Activated CD8-positive, alpha-beta memory T cell treated with anti-CD3 and anti-CD28 coated beads for 48 hours (primary cell): ENCODE results near the gene LOXL3.

Source experiments
- DNase-seq, 3 experiments: peaks; one replicate each; pipeline ENCODE4 v3.0.0-alpha.2; 2020; ENCODE audit warnings: low read depth in 2 of 3, low spot score in 2 of 3

Gene LOXL3

DNA sequence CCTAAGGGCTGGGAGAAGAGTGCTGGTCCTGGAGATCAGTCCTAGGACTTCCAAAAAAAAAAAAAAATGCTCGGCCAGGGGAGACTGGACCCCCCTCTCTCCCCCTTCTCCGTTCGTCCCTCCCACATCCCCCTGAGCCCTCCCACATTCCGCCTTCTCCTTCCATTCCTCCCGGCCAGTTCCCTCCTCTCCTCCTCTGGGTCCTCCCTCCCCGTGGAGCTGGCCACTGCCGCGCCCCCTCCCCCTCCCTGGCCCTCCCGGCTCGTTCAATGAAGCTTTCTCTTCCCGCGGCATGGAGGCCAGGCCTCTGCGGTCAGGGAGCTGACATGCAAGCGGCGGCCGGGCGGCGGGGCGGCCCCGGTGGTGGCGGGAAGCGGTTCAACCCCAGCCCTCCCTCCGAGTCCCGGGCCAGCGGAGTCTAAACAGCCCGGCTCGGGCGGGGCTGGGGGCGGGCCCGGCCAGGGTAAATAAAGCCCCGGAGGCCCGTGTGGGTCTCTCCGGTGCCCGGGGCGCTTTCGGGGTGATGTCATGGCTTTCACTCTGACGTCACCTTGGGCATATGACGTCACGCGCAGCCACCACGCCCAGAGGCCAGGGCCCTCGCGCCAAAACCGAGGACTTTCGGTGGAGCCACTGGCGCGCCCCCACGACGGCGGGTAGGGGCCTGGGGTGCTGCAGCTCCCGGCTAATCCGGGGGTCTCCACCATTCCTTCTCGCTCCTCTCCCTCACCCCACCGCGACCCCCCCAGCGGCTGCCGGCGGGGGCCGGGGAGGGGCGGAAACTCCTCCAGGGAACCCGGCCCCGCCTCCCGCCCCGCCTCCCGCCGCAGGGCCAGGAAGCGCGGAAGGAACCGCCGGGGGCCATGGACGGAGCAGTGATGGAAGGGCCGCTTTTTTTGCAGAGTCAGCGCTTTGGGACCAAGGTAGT, at the start of gene LOXL3, which contains the start of gene DOK1:
Gene LOXL3, minus strand, starts transcription at position 51 of the 928 bp plus-strand sequence. CDS start 1,308 bp downstream, outside the sequence.
Gene DOK1, plus strand, starts transcription at position 829 of the 928 bp plus-strand sequence. Its CDS starts 35 bp downstream, at position 864.
- peak; percentile 65 to 81 (median 80) for DNase-seq

GRCh38 chr2:74602586-74603281, 49.0 kb upstream of the LOXL3 start:
- DNase-seq = no peak

- DNase-seq = no peak
Observed at GRCh38 chr2:74599676-74600075, 45.9 kb upstream of the LOXL3 start.

DNA sequence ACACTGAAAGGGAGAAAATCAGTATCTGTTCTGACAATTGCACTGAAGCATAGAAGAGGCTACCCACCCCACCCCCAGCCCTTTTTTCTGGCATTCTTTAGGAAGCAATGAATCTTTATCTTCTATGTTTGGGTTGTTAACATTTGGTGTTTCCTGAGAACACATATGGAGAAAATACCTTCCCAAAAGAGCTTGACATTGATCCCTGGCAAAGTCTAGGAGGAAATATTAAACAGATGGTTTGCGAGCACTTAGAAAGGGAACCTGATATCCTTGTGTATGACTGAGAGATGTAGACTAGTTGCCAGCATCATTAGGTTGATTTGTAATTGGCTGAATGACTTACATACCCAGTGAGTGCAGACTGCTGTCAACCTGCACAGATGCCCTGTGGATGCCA, 43.7 kb upstream of the LOXL3 start:
- no peak for DNase-seq

DNA sequence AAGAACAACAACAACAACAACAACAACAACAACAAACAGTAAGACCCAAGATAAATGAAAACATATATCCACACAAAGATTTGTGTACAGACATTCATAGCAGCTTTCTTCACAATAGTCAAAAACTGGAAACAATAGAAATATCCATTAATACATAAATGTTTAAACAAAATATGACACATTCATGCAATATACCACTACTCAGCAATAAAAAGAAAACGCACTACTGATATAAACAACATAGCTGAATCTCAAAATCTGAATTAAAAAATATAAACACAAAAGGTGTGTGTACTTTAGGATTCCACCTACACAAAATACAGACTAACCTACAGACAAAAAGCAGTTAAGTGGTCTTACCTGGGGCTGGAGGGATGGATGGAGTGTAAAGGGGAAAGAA, 42.8 kb upstream of the LOXL3 start:
- no peak for DNase-seq

GRCh38 chr2:74593826-74594772, 40.4 kb upstream of the LOXL3 start:
- no peak for DNase-seq

DNA sequence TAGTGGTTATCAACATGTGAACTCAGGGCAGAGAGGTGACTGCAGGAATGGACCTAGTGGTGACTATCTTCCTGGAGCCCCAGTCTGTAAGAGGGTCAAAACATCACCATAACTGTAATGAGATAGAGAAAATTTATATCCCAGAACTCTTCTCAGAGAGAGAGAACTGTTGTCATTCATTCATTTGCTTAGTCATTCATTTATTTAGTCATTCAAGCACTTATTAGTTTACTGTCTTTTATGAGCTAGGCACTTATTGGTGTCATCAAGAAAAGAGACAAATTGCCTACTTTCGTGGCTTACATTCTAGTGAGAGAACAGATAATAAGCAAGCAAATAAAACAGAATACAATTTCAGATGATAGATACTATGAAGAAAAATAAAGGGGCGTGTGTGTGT, 34.9 kb upstream of the LOXL3 start:
- DNase-seq = no peak

DNA sequence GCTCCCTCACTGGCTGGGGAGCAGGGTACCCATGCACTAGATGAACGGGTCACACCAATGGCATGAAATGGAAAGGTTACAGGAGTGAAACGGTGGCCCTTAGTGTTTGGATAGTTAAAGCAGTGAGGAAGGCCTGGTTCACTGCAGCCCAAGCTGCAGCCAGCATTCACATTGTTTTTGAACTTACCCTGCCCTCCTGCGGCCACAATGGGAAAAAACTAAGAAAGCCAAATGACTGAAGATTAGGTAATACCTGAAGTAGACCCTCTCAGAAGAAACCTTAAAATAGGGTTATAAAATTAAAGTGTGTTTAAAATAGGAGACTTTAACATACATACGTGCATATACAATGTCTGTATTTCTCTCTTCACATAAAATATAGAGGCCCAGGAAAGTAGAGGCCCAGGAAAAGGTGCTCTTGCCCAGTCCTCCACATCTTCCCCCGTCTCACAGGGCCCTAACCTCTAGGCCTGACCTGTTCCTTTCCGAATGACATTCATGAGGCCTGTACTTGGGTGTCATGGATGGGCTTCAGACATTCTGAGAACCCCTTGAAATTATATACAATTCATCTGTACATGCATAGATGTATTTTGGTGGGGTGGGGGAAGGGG, 34.0 kb upstream of the LOXL3 start:
- no peak for DNase-seq

DNA sequence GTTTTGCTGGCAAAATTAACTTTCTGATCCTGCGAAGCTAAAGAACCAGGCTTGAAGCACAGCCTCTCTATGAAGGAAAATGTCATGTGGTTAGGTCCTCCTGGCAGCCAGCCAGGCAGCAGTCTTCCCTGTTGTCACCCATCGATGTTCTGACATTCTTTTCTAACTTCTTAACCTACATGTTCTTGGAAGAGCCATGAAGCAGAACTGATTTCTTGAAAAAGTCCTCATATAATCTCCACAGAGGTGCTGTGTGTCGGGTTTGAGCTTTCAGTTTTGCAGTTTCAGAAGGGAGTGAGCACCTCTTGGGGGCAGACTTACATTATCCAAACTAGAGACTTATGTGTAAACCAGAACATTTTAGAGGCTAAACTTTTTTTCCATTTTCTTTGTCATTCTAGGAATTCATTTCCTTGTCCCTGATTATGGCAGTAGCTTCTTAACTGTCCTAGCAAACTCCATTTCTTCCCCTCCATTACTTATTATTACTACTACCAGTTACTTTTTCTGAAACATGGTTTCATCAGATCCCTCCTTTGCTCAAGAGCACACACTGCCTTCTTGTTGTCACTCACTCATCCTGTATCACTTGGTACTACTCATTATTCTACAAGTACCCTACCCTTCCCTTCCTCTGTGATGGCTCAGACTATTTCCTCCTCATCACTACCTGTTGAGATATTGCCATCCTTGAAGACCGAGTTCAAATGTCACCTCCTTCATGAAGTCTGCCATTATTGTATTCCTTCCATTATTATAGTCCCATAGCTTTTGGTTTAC, 31.9 kb upstream of the LOXL3 start:
- DNase-seq = no peak

GRCh38 chr2:74584088-74584645, 30.4 kb upstream of the LOXL3 start:
- DNase-seq = no peak

DNA sequence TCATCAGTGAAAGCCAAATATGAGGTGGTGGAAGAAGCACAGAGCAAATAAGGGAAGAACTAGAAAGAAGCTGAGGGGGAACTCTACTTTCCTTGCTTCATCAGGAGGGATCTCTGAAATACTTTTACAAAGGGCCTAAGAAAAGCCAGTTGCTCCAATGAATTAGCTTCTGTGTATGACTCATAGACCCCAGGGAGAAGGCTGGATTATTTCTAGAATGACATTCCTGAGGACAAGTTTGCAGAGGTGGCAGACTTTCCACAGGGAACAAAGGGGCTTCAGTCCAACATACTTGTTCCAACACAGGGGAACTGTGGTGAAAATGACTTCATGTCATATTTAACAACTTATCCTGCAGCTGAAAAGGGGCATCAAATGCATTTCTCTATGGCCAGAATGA, 29.8 kb upstream of the LOXL3 start:
- no peak for DNase-seq

GRCh38 chr2:74582184-74582583, 28.4 kb upstream of the LOXL3 start:
- DNase-seq = no peak

DNA sequence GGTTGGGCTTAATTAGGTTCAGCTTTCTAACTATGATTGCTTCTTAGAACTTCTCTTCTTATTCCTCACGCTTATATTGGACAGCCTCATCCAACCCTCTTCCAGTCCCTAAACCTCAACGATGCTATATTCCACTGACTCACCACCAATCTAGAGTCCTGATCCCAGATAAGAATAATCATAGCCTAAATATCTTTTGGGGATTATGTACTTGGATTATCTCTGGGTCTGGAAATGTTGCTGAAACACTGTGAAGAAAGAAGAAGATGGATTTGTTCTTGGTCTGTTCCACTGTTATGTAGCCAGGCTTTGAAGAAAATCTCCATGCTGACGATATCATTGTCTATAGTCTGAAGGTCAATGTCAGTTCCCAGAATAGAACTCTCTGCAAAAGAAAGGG, 27.7 kb upstream of the LOXL3 start:
- no peak for DNase-seq

DNA sequence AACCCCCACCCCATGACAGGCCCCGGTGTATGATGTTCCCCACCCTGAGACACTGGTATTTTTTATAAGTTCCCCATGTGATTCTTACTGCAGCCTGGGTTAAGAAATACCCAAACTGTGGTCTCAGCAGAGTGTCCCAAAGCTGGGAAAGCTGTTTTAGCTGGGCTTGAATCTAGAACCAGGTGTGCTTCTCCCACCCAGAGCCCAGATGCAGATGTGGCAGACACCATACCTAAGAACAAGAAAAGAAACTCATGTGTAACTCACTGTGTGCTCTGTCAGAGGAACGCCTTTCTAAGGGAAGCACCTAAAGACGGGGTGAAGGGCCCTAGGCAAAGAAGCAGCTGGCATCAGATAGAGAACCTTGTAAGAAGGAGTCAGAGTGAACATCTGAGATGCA, 24.7 kb upstream of the LOXL3 start:
- DNase-seq = no peak

DNA sequence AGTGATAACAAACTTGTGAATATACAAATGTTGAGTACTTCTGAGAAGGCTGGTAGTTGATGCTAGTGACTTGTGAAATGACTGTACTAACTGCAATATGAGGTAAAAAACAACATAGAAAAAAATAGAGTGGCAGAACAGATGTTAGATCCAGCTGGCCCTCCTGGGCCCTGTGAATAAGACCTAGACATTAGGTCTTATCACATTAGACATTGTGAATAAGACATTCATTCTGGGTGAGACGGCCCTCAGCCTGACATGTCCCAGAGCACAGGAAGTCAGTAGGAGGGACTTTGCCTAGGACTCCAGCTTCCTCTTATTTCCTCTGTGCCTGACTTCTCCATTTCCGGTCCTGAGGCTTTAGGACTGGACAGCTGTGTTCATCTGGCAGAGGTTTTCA, 23.7 kb upstream of the LOXL3 start:
- no peak for DNase-seq

DNA sequence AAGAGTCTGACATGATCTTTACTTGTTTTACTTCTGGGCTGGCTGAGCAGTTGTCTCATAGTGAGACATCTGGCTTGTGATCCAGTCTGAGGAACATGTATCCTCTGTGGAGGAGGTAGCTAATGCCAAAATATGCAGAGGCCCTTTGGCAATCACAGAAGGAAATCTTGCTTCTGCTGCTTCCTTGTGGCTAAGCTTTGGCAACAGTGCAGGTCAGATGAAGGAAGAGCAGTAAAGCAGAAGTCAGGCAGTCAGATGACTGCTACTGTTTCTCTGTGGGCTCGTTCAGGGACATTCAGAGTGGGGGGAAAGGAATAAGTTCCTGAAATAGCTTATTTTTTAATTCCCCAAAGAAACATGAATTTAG, 23.1 kb upstream of the LOXL3 start:
- no peak for DNase-seq

DNA sequence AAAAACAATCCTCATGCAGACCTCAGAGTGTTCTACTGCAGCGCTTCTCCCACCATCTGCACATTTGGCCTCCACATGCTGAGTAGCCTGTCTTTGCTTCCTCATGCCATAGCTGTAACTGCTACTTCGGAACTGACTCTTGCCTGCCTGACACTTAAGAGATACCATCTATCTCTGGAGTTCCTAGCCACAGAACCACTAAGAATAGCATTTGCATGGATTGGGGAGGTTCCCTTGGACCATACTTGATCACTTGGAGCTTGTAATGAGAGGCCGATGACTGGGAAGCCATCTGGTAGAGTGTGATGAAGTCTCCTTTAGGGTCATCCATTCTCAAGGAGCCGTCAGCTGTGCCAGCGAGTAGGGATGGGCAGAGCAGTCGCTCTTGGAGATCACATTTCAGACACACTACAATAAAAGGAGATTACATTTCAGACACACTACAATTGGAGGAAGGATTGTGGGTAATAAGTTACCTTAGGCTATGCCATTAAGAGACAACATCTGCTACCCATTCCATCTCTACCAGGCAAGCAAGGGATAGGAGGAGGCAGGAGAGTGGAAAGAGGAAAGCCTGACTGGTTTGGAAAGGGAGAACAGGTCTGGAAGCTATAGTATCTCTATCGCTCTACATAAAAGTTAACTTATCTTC, 22.6 kb upstream of the LOXL3 start:
- no peak for DNase-seq

GRCh38 chr2:74575320-74575719, 21.6 kb upstream of the LOXL3 start:
- no peak for DNase-seq
